Prostate gland (tissue), 2 donors: ENCODE results near the gene C14orf132. TPM values are rescaled to one million over a fixed set of nuclear protein-coding genes. Genes with fewer than 3 reads are reported as not detected.

ENCODE experiments used
- DNase-seq: peaks from one replicate; pipeline ENCODE4 v3.0.0-alpha.2; 2019; ENCODE audit warnings: low spot score
- H3K27ac ChIP-seq, 2 donors: fragments of 200-600 bp; sonication (generic); 2 replicates each; pipeline ENCODE4 v1.5.1; 2017 to 2019
- H3K27me3 ChIP-seq: fragments of 200-600 bp; sonication (generic); replicated peaks from 2 replicates; pipeline ENCODE4 v1.5.1; 2019; ENCODE audit not compliant: insufficient read depth
- H3K36me3 ChIP-seq, 2 donors: fragments of 200-600 bp; sonication (generic); 1 replicate in 1 of 2; 2 replicates in 1 of 2; pipeline versions ENCODE4 v1.5.1 to v1.8.1; 2017 to 2019
- H3K4me1 ChIP-seq: fragments of 200-600 bp; sonication (generic); replicated peaks from 2 replicates; pipeline ENCODE4 v1.5.1; 2019
- H3K4me3 ChIP-seq, 2 donors: fragments of 200-600 bp; sonication (generic); 2 replicates each; pipeline ENCODE4 v1.5.1; 2017 to 2019
- H3K9me3 ChIP-seq: fragments of 200-600 bp; sonication (generic); 2 replicates; pipeline ENCODE4 v1.5.1; 2017
- CTCF ChIP-seq, 4 experiments: fragments of 200-600 bp in 2 of 4; fragments of 450-650 bp in 2 of 4; sonication (generic) in 2 of 4; IDR thresholded peaks; 1 replicate in 3 of 4; 2 replicates in 1 of 4; pipeline ENCODE4 v1.5.1; 2016 to 2019; ENCODE audit warnings: antibody characterized with exemption in 4 of 4, mild to moderate bottlenecking in 2 of 4, moderate library complexity in 2 of 4
- POLR2A ChIP-seq: fragments of 450-650 bp; IDR thresholded peaks from one replicate; pipeline ENCODE4 v1.6.1; 2016; ENCODE audit warnings: antibody characterized with exemption, mild to moderate bottlenecking
- POLR2AphosphoS5 ChIP-seq: sonication (generic); formaldehyde crosslinking; IDR thresholded peaks from one replicate; pipeline ENCODE4 v1.6.1; 2017; ENCODE audit warnings: antibody characterized with exemption
- WGBS: methylation state at CpG from one replicate; pipeline ENCODE4 v1.1.5; 2018; 5-methylcytosine and 5-hydroxymethylcytosine counted together
- intact Hi-C: fragments of 100-400 bp; cut with DNase I; formaldehyde crosslinking; loops from one replicate; pipeline ENCODE4 v1.14.2; 2022
- total RNA-seq, 2 donors: library from RNA; depleted of rRNA; stranded (reverse); fragments of >200 nt; gene quantifications; one replicate each; pipeline ENCODE4 v1.1.0, GENCODE V29; 2016

C14orf132 gene
- total RNA-seq, 2 donors from 2014 or later = 6.6 to 7.8 TPM

GRCh38 chr14:96079066-96079465 lies 39.9 kb downstream of the C14orf132 start:
- H3K27me3 ChIP-seq = no peaks in the 10 kb centered on the region
- WGBS = 88% methylated on average over 8 of the region's 8 CpGs
- intact Hi-C loops = no loop called here
- no peak for DNase-seq
- no peak overlapping the region for H3K4me3 ChIP-seq
- no peaks in the 10 kb centered on the region for H3K9me3 ChIP-seq
- no peak overlapping the region for H3K27ac ChIP-seq
- no peaks in the 10 kb centered on the region for H3K36me3 ChIP-seq
- no peaks in the 10 kb centered on the region for H3K4me1 ChIP-seq
- TF ChIP-seq POLR2A (no peak), POLR2AphosphoS5 (no peak), CTCF (IDR thresholded peaks at IDR 0.05) (no peak)

- Histone ChIP-seq H3K27me3 (no peaks in the 10 kb centered on the region), H3K4me3 (no peak overlapping the region), H3K4me1 (no peaks in the 10 kb centered on the region), H3K36me3 (no peaks in the 10 kb centered on the region), H3K9me3 (no peaks in the 10 kb centered on the region), H3K27ac (no peak overlapping the region)
- WGBS = 86% methylated on average over 10 of the region's 10 CpGs
- TF ChIP-seq POLR2AphosphoS5 = no peak
- TF ChIP-seq POLR2A = no peak
- no peak for TF ChIP-seq CTCF (IDR thresholded peaks at IDR 0.05)
- intact Hi-C loops = no loop called here
- no peak for DNase-seq
Measured at GRCh38 chr14:96080571-96080970, 41.4 kb downstream of the C14orf132 start.

- intact Hi-C loops = no loop called here
- Histone ChIP-seq H3K4me3 (no peak overlapping the region), H3K27ac (no peak overlapping the region), H3K36me3 (no peaks in the 10 kb centered on the region), H3K9me3 (no peaks in the 10 kb centered on the region), H3K4me1 (no peaks in the 10 kb centered on the region), H3K27me3 (no peaks in the 10 kb centered on the region)
- no peak for TF ChIP-seq POLR2A
- TF ChIP-seq CTCF (IDR thresholded peaks at IDR 0.05) = no peak
- no peak for TF ChIP-seq POLR2AphosphoS5
- no peak for DNase-seq
- whole genome bisulfite sequencing = 94% methylated on average over 6 of the region's 6 CpGs
Measured at GRCh38 chr14:96081224-96081623, 42.1 kb downstream of the C14orf132 start.

GRCh38 chr14:96081767-96082400 lies 42.7 kb downstream of the C14orf132 start:
- no peak for TF ChIP-seq POLR2A
- TF ChIP-seq POLR2AphosphoS5 = no peak
- TF ChIP-seq CTCF (IDR thresholded peaks at IDR 0.05) = no peak
- no peak for DNase-seq
- Histone ChIP-seq H3K4me3 (no peak overlapping the region), H3K9me3 (no peaks in the 10 kb centered on the region), H3K36me3 (no peaks in the 10 kb centered on the region), H3K27ac (no peak overlapping the region), H3K27me3 (no peaks in the 10 kb centered on the region), H3K4me1 (no peaks in the 10 kb centered on the region)
- intact Hi-C loops = no loop called here
- 94% methylated on average over 10 of the region's 10 CpGs for WGBS
